CD14-positive monocyte (primary cell): Measurements from ENCODE around the gene NR6A1. TPM values are rescaled to one million over a fixed set of nuclear protein-coding genes. Genes with fewer than 3 reads are reported as not detected.

Experiments used
- DNase-seq, 3 donors: peaks; one replicate each; pipeline ENCODE4 v3.0.0-alpha.2; 2011 to 2022
- H2AFZ ChIP-seq: 2 replicates; pipeline ENCODE4 v1.6.0; 2012; ENCODE audit warnings: mild to moderate bottlenecking, low read depth, low read length, inconsistent platforms; ENCODE audit not compliant: insufficient read depth, poor library complexity, severe bottlenecking
- H3K27ac ChIP-seq, 2 donors: 1 replicate in 1 of 2; 2 replicates in 1 of 2; pipeline ENCODE4 v1.5.1; 2012 to 2013; ENCODE audit warnings: low read length in 2 of 2, control low read depth in 1 of 2, inconsistent platforms in 1 of 2, low read depth in 1 of 2, mild to moderate bottlenecking in 1 of 2
- H3K27me3 ChIP-seq, 2 donors: one replicate each; pipeline versions ENCODE4 v1.6.0 to v1.6.1; 2011 to 2013; ENCODE audit warnings: low read length in 2 of 2; ENCODE audit not compliant: control insufficient read depth in 2 of 2, insufficient read depth in 2 of 2
- H3K36me3 ChIP-seq, 2 donors: replicated peaks in 1 of 2; 1 replicate in 1 of 2; 2 replicates in 1 of 2; pipeline versions ENCODE4 v1.5.1 to v1.6.1; 2012 to 2013; ENCODE audit warnings: low read length in 2 of 2, control low read depth in 1 of 2, inconsistent platforms in 1 of 2, mild to moderate bottlenecking in 1 of 2; ENCODE audit not compliant: insufficient read depth in 2 of 2, control insufficient read depth in 1 of 2
- H3K4me1 ChIP-seq, 2 donors: 1 replicate in 1 of 2; 2 replicates in 1 of 2; pipeline versions ENCODE4 v1.5.1 to v1.6.1; 2012 to 2013; ENCODE audit warnings: low read length in 2 of 2, control low read depth in 1 of 2, inconsistent platforms in 1 of 2, mild to moderate bottlenecking in 1 of 2, moderate library complexity in 1 of 2; ENCODE audit not compliant: insufficient read depth in 2 of 2, control insufficient read depth in 1 of 2
- H3K4me2 ChIP-seq: replicated peaks from 2 replicates; pipeline ENCODE3; 2012; ENCODE audit warnings: low read length, moderate library complexity, mild to moderate bottlenecking; ENCODE audit not compliant: poor library complexity, severe bottlenecking; ENCODE audit errors: extremely low read depth
- H3K4me3 ChIP-seq, 3 experiments: fragments of 200-600 bp in 1 of 3; sonication (generic) in 1 of 3; replicated peaks in 1 of 3; 1 replicate in 2 of 3; 2 replicates in 1 of 3; pipeline ENCODE4 v1.5.1; 2011 to 2013; ENCODE audit warnings: low read length in 3 of 3, mild to moderate bottlenecking in 3 of 3, control low read depth in 2 of 3, low read depth in 2 of 3, inconsistent platforms in 1 of 3, moderate library complexity in 1 of 3
- H3K79me2 ChIP-seq: 2 replicates; pipeline ENCODE4 v1.6.0; 2012; ENCODE audit warnings: mild to moderate bottlenecking, control low read depth, inconsistent platforms, low read length, moderate library complexity; ENCODE audit not compliant: insufficient read depth
- H3K9ac ChIP-seq: 2 replicates; pipeline ENCODE4 v1.6.0; 2017; ENCODE audit warnings: low read length, mild to moderate bottlenecking; ENCODE audit not compliant: insufficient read depth, poor library complexity, severe bottlenecking
- H3K9me3 ChIP-seq, 2 donors: replicated peaks in 1 of 2; 1 replicate in 1 of 2; 2 replicates in 1 of 2; pipeline versions ENCODE4 v1.5.1 to v1.6.1; 2012 to 2013; ENCODE audit warnings: low read length in 2 of 2, control low read depth in 1 of 2; ENCODE audit not compliant: control insufficient read depth in 1 of 2, insufficient read depth in 1 of 2
- H4K20me1 ChIP-seq: 2 replicates; pipeline ENCODE4 v1.6.0; 2012; ENCODE audit warnings: mild to moderate bottlenecking, low read length, control low read depth, moderate library complexity; ENCODE audit not compliant: insufficient read depth
- H3K27ac Mint-ChIP-seq, 7 donors: one replicate each; pipeline ENCODE4 v1.8.0; 2020; ENCODE audit warnings: mild to moderate bottlenecking in 7 of 7, mixed read lengths in 7 of 7, moderate library complexity in 6 of 7, inconsistent platforms in 2 of 7
- H3K27me3 Mint-ChIP-seq, 3 donors: one replicate each; pipeline ENCODE4 v1.8.0; 2021 to 2022; ENCODE audit warnings: low read depth in 3 of 3, mild to moderate bottlenecking in 3 of 3, mixed read lengths in 3 of 3, moderate library complexity in 3 of 3, inconsistent platforms in 1 of 3
- H3K36me3 Mint-ChIP-seq, 2 donors: one replicate each; pipeline ENCODE4 v1.8.0; 2020; ENCODE audit warnings: mixed read lengths in 2 of 2, inconsistent platforms in 1 of 2, mild to moderate bottlenecking in 1 of 2
- H3K4me1 Mint-ChIP-seq: one replicate; pipeline ENCODE4 v1.8.0; 2020; ENCODE audit warnings: mild to moderate bottlenecking, mixed read lengths
- H3K4me3 Mint-ChIP-seq, 2 donors: one replicate each; pipeline ENCODE4 v1.8.0; 2020; ENCODE audit warnings: mild to moderate bottlenecking in 2 of 2, mixed read lengths in 2 of 2, moderate library complexity in 1 of 2
- H3K9me3 Mint-ChIP-seq, 7 donors: one replicate each; pipeline ENCODE4 v1.8.0; 2020 to 2022; ENCODE audit warnings: mixed read lengths in 7 of 7, mild to moderate bottlenecking in 6 of 7, moderate library complexity in 6 of 7, inconsistent platforms in 2 of 7
- CTCF ChIP-seq: fragments of 200-600 bp; IDR thresholded peaks from one replicate; pipeline ENCODE4 v1.8.0; 2022; ENCODE audit warnings: antibody characterized with exemption, mild to moderate bottlenecking
- WGBS: methylation state at CpG from one replicate; pipeline ENCODE4 v1.1.5; 2013; ENCODE audit warnings: missing lambda C conversion rate; ENCODE audit not compliant: insufficient coverage; 5-methylcytosine and 5-hydroxymethylcytosine counted together
- intact Hi-C, 2 donors: fragments of 100-400 bp; cut with micrococcal nuclease; formaldehyde crosslinking; loops; one replicate each; pipeline versions ENCODE4 v1.15.0 to v1.15.1; 2023
- polyA plus RNA-seq, 3 donors: library from polyadenylated mRNA; depleted of rRNA in 1 of 3; unstranded in 2 of 3; stranded (reverse) in 1 of 3; fragments of 300-500 nt in 2 of 3; fragments of >200 nt in 1 of 3; fragmentation: Illumina TruSeq in 2 of 3; gene quantifications; 1 replicate in 2 of 3; 2 replicates in 1 of 3; pipeline ENCODE4 v1.2.3, GENCODE V29; 2012 to 2021

The NR6A1 gene
- polyA plus RNA-seq, 3 donors = 0.15 to 2.9 (median 0.28) TPM

- no peak for DNase-seq
- H3K27me3 ChIP-seq = peaks cover 6 to 26% of the 10 kb centered on the region in 2 donors
- intact Hi-C loops = no loop called here
- H3K9ac ChIP-seq = no peak overlapping the region
- 83% methylated on average over 4 of the region's 6 CpGs for WGBS
- no peak overlapping the region for H3K4me3 ChIP-seq
- H3K9me3 Mint-ChIP-seq = peaks cover 0 to 2% (median 0%) of the 10 kb centered on the region in 7 donors
- H3K27me3 Mint-ChIP-seq = peaks cover 16 to 30% (median 25%) of the 10 kb centered on the region in 3 donors
- H3K79me2 ChIP-seq = no peaks in the 10 kb centered on the region
- H3K27ac Mint-ChIP-seq = no peak overlapping the region
- H3K36me3 ChIP-seq = no peaks in the 10 kb centered on the region
- H3K4me1 Mint-ChIP-seq = peaks cover 9% of the 10 kb centered on the region
- no peaks in the 10 kb centered on the region for H3K9me3 ChIP-seq
- no peak overlapping the region for H2AFZ ChIP-seq
- H3K4me2 ChIP-seq = no peak overlapping the region
- peaks cover 0 to 12% of the 10 kb centered on the region in 2 donors for H3K4me1 ChIP-seq
- no peak for TF ChIP-seq CTCF
- no peaks in the 10 kb centered on the region for H3K36me3 Mint-ChIP-seq
- no peaks in the 10 kb centered on the region for H4K20me1 ChIP-seq
- no peak overlapping the region for H3K27ac ChIP-seq
- H3K4me3 Mint-ChIP-seq = no peak overlapping the region
These were observed 273.1 kb downstream of the NR6A1 start for GRCh38 chr9:124498040-124498439.

GRCh38 chr9:124497441-124497840, 273.7 kb downstream of the NR6A1 start:
- no peak for TF ChIP-seq CTCF
- Histone ChIP-seq H3K9me3 (no peaks in the 10 kb centered on the region), H3K4me3 (no peak overlapping the region), H3K4me2 (no peak overlapping the region), H3K27me3 (peaks cover 3 to 20% of the 10 kb centered on the region in 2 donors), H3K4me1 (peaks cover 0 to 12% of the 10 kb centered on the region in 2 donors), H2AFZ (no peak overlapping the region), H3K36me3 (no peaks in the 10 kb centered on the region), H3K79me2 (no peaks in the 10 kb centered on the region), H3K9ac (no peak overlapping the region), H3K27ac (no peak overlapping the region), H4K20me1 (no peaks in the 10 kb centered on the region)
- peaks cover 9% of the 10 kb centered on the region for H3K4me1 Mint-ChIP-seq
- H3K27me3 Mint-ChIP-seq = peaks cover 10 to 24% (median 19%) of the 10 kb centered on the region in 3 donors
- H3K4me3 Mint-ChIP-seq = no peak overlapping the region
- no peaks in the 10 kb centered on the region for H3K36me3 Mint-ChIP-seq
- no peak overlapping the region for H3K27ac Mint-ChIP-seq
- 98% methylated on average over 8 of the region's 8 CpGs for WGBS
- intact Hi-C loops = no loop called here
- H3K9me3 Mint-ChIP-seq = peaks cover 0 to 2% (median 0%) of the 10 kb centered on the region in 7 donors
- no peak for DNase-seq
